ENCODE measurements around the gene SLC25A4. TPM values are rescaled to one million over a fixed set of nuclear protein-coding genes. Genes with fewer than 3 reads are reported as not detected.
"Not testable (repeated sequence)": the region's sequence is repeated elsewhere in the genome, so short reads cannot be mapped to it uniquely, and the experiment has no call there.

Gene SLC25A4
- total RNA-seq, 2 experiments from 2014 or later: 7.7 to 8.4 TPM

- DNase-seq: no peak
- H3K9me3 Mint-ChIP-seq: no peaks in the 10 kb centered on the region
- H3K27ac Mint-ChIP-seq: no peak overlapping the region
- ChIA-PET CTCF (interaction anchor here (0.6 to 6.2 kb wide), 8 partner anchors 13 to 622 kb away, joined by 3 to 51 read pairs (median 4); no protein-coding TSS in a partner anchor), POLR2A (interaction anchor here (0.8 kb wide), 1 partner anchor 37 kb away, joined by 3 read pairs; no protein-coding TSS in a partner anchor)
- no peak overlapping the region for H3K4me3 Mint-ChIP-seq
- peaks cover 23% of the 10 kb centered on the region for H3K36me3 Mint-ChIP-seq
- intact Hi-C loops (cut with micrococcal nuclease): no loop called here
- H3K4me1 Mint-ChIP-seq (ENCODE audit: low read depth): peaks cover 38% of the 10 kb centered on the region
- H3K27me3 Mint-ChIP-seq: no peaks in the 10 kb centered on the region
Observed at GRCh38 chr4:185186769-185187168, 43.7 kb downstream of the SLC25A4 start.

DNA sequence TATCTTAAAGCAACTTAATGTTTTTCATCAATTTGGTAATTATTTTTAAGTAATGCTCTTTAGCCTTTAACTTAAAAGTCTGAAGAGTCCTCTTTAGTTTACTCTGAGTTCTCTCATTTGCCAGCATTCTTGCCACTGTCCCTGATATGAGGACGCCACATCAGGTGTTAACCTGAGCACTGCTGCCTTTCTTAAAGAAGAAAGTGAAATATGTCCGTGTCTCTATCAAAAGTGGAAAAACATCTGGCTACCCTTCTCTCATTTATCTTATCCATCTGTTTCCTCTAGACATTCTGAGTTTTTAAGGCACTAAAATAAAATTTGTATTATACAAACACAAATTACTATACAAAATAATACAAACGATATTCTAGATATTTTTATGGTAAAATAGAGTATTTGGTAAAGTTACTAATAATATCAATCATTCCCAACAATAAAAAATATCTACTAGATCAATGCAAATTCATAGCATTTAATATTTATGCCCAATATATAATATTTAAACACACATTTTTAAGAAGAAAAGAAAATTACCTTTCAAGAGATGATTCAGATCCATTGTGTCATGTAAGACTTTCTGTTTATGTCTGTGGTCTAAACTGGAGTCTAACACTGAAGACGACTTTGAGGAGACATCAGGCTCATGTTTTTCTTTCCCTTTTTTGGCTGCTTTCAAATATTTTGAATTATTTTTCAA lies 46.7 kb downstream of the SLC25A4 start:
- POLR2A ChIA-PET: no interaction called here
- intact Hi-C loops (cut with micrococcal nuclease): no loop called here
- CTCF ChIA-PET: no interaction called here
- Mint-ChIP-seq H3K4me3 (no peak overlapping the region), H3K27ac (no peak overlapping the region), H3K27me3 (no peaks in the 10 kb centered on the region), H3K9me3 (no peaks in the 10 kb centered on the region), H3K36me3 (peaks cover 22% of the 10 kb centered on the region), H3K4me1 (ENCODE audit: low read depth) (peaks cover 38% of the 10 kb centered on the region)
- no peak for DNase-seq

DNA sequence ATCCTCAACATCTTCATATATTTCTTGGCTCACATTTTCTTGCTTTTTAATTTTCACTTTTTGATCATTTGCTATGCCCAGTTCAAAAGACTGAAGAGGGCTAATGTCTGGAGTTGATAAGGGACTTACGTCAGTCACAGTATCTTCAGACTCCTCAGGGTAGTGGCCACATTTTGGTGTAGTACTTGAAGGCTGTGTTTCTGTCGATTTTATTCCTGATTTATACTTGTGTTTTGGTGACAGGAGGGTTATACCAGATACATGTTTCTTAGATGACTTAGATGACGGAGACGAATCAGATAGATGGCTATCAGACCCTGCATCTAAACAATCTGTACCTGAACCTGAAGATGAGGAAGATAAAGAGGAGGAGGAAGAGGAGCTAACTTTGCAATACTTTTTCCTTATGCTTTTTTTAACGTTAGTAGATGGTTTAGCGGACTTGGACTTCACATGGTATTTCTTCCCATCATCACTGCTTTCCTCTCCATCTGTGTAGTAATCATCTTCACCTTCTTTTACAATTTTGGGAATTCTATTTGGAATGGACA lies 47.3 kb downstream of the SLC25A4 start:
- POLR2A ChIA-PET: no interaction called here
- peaks cover 40% of the 10 kb centered on the region for H3K4me1 Mint-ChIP-seq (ENCODE audit: low read depth)
- no peaks in the 10 kb centered on the region for H3K27me3 Mint-ChIP-seq
- no peak overlapping the region for H3K27ac Mint-ChIP-seq
- DNase-seq: no peak
- CTCF ChIA-PET: no interaction called here
- no peaks in the 10 kb centered on the region for H3K9me3 Mint-ChIP-seq
- intact Hi-C loops (cut with micrococcal nuclease): no loop called here
- no peak overlapping the region for H3K4me3 Mint-ChIP-seq
- H3K36me3 Mint-ChIP-seq: peaks cover 26% of the 10 kb centered on the region

GRCh38 chr4:185192059-185192458 lies 49.0 kb downstream of the SLC25A4 start:
- intact Hi-C loops (cut with micrococcal nuclease): no loop called here
- Mint-ChIP-seq H3K36me3 (peaks cover 28% of the 10 kb centered on the region), H3K27me3 (no peaks in the 10 kb centered on the region), H3K4me1 (ENCODE audit: low read depth) (peaks cover 39% of the 10 kb centered on the region), H3K4me3 (no peak overlapping the region), H3K27ac (no peak overlapping the region), H3K9me3 (no peaks in the 10 kb centered on the region)
- ChIA-PET CTCF (no interaction called here), POLR2A (interaction anchor here (0.7 kb wide), 1 partner anchor 152 kb away, joined by 3 read pairs; no protein-coding TSS in a partner anchor)
- no peak for DNase-seq

DNA sequence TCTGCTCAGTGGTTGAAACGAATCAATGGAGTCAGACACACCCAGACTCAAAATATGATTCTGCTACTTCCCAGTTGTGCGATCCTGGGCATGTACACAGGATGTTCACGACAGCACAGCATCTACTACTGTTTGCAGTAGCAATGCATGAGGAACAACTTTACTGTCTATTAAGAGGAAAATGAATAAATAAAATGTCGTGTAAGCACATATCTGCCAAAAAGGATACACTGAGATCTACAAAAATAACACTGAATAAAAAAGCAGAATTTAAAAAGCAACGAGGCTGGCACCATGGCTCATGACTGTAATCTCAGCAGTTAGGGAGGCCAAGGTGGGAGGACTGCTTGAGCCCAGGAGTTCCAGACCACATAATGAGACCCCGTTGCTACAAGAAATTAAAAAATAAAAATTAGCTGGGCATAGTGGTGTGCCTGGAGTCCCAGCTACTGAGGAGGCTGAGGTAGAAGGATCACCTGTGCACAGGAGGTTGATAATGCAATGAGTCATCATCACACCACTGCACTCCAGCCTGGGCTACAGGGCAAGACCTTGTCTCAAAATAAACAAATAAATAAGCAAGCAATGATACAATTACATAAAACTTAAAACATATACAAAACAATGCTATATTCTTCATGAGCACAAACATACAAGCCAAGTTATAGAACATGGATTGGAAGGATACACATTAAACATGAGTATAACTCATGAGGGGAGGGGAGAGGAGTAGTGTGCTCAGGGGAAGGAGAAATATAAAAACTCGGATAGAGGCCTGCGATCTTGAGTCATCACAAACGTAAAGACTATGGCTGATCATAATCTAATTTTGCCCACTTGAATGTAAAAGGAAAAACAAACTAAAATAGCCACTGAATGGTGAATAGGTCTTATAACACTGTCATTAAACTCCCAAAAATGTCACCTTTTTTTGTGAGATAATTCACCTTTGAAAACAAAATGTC lies 52.1 kb downstream of the SLC25A4 start:
- Mint-ChIP-seq H3K36me3 (peaks cover 23% of the 10 kb centered on the region), H3K4me1 (ENCODE audit: low read depth) (peaks cover 33% of the 10 kb centered on the region), H3K27ac (no peak overlapping the region), H3K27me3 (no peaks in the 10 kb centered on the region), H3K4me3 (no peak overlapping the region), H3K9me3 (no peaks in the 10 kb centered on the region)
- intact Hi-C loops (cut with micrococcal nuclease): no loop called here
- ChIA-PET CTCF (interaction anchor here (2.1 kb wide), 1 partner anchor 11 kb away, joined by 14 read pairs; no protein-coding TSS in a partner anchor), POLR2A (no interaction called here)
- DNase-seq: no peak

DNA sequence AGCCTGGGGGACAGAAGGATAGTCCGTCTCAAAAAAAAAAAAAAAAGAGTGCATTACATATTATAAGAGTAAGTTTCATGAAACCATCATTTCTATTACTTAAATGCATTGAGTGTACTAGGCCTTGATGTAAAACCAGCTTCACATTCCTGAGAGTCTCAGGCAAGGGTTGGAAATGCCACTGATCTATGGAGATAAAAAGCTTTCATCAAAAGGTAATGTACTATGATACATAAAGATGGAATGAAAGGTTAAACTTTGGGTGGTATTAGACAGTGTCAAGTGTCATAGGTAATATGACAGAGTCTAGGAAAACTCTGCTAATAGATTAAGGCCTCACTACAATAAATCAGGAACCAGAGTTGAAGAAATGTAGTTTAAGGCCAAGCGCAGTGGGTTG lies 53.4 kb downstream of the SLC25A4 start:
- Mint-ChIP-seq H3K9me3 (no peaks in the 10 kb centered on the region), H3K27ac (no peak overlapping the region), H3K4me1 (ENCODE audit: low read depth) (peaks cover 33% of the 10 kb centered on the region), H3K36me3 (peaks cover 15% of the 10 kb centered on the region), H3K27me3 (no peaks in the 10 kb centered on the region), H3K4me3 (no peak overlapping the region)
- POLR2A ChIA-PET: interaction anchor here (0.8 kb wide), 1 partner anchor 12 kb away, joined by 3 read pairs; no protein-coding TSS in a partner anchor
- intact Hi-C loops (cut with micrococcal nuclease): no loop called here
- CTCF ChIA-PET: interaction anchor here (0.6 to 2.1 kb wide), 4 partner anchors 11 to 157 kb away, joined by 3 to 14 read pairs (median 3); no protein-coding TSS in a partner anchor
- DNase-seq: no peak

DNA sequence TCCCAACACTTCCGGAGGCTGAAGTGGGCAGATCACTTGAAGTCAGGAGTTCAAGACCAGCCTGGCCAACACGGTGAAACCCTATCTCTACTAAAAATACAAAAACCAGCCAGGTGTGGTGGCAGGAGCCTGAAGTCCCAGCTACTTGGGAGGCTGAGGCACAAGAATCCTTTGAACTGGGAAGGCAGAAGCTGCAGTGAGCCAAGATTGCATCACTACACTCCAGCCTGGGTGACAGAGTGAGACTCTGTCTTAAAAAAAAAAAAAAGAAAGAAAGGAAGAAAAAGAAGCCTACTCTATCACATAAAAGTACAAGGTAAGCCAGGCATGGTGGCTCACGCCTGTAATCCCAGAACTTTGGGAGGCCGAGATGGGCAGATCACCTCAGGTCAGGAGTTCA lies 55.1 kb downstream of the SLC25A4 start:
- H3K27me3 Mint-ChIP-seq; DNase-seq; POLR2A ChIA-PET; H3K9me3 Mint-ChIP-seq; H3K4me3 Mint-ChIP-seq; intact Hi-C loops (cut with micrococcal nuclease); H3K27ac Mint-ChIP-seq: not testable (repeated sequence)
- Mint-ChIP-seq H3K4me1 (ENCODE audit: low read depth) (peaks cover 43% of the 10 kb centered on the region), H3K36me3 (peaks cover 14% of the 10 kb centered on the region)
- CTCF ChIA-PET: interaction anchor here (1.7 kb wide), 1 partner anchor 14 kb away, joined by 9 read pairs; no protein-coding TSS in a partner anchor

Other genes starting within 250 kb of the SLC25A4 start
- not detected for gene HELT, start 124.8 kb upstream of the SLC25A4 start, total RNA-seq
- gene CFAP97, start 60.7 kb downstream of the SLC25A4 start, total RNA-seq: 10 to 100 TPM; 47.5 to 48.6 TPM
- gene SNX25, start 66.3 kb downstream of the SLC25A4 start, total RNA-seq: 10 to 100 TPM; 18.9 to 21.6 TPM

Measured in activated CD4-positive, alpha-beta memory T cell treated with anti-CD3 and anti-CD28 coated beads for 36 hours (primary cell).